Esophagus squamous epithelium (tissue), 5 donors: ENCODE data around the gene AP1S2. TPM values are rescaled to one million over a fixed set of nuclear protein-coding genes. Genes with fewer than 3 reads are reported as not detected.

Experiments used
- DNase-seq: peaks from one replicate; lab custom pipeline; 2025; lab: John Stamatoyannopoulos, UW
- H3K27ac ChIP-seq, 4 donors: fragments of 200-600 bp; sonication (generic); one replicate each; pipeline ENCODE4 v1.5.1; 2016 to 2019; ENCODE audit warnings: mild to moderate bottlenecking in 1 of 4
- H3K27me3 ChIP-seq, 4 donors: fragments of 200-600 bp; sonication (generic); 1 replicate in 3 of 4; 2 replicates in 1 of 4; pipeline versions ENCODE4 v1.5.1 to v1.6.0; 2017 to 2021; ENCODE audit warnings: antibody characterized with exemption in 1 of 4
- H3K36me3 ChIP-seq, 3 donors: fragments of 200-600 bp; sonication (generic); one replicate each; pipeline ENCODE4 v1.5.1; 2016 to 2019
- H3K4me1 ChIP-seq, 3 donors: fragments of 200-600 bp; sonication (generic); one replicate each; pipeline ENCODE4 v1.5.1; 2017 to 2019
- H3K4me3 ChIP-seq, 4 donors: fragments of 200-600 bp; sonication (generic); 1 replicate in 3 of 4; 2 replicates in 1 of 4; pipeline ENCODE4 v1.5.1; 2016 to 2019; ENCODE audit warnings: mild to moderate bottlenecking in 2 of 4, moderate library complexity in 1 of 4
- H3K9me3 ChIP-seq, 3 donors: fragments of 200-600 bp; sonication (generic); one replicate each; pipeline ENCODE4 v1.5.1; 2016 to 2019
- POLR2A ChIP-seq, 4 donors: fragments of 450-650 bp; IDR thresholded peaks; one replicate each; pipeline ENCODE4 v1.6.1; 2017; ENCODE audit warnings: antibody characterized with exemption in 4 of 4, mild to moderate bottlenecking in 4 of 4, moderate library complexity in 3 of 4
- WGBS, 2 donors: methylation state at CpG; one replicate each; pipeline ENCODE4 v1.1.5; 2018; 5-methylcytosine and 5-hydroxymethylcytosine counted together
- intact Hi-C: fragments of 100-400 bp; cut with DNase I; formaldehyde crosslinking; loops from one replicate; pipeline ENCODE4 v1.15.0; 2022
- total RNA-seq, 4 donors: library from RNA; depleted of rRNA; stranded (reverse); fragments of >200 nt; gene quantifications; one replicate each; pipeline ENCODE4 v1.1.0, GENCODE V29; 2016
- TF ChIP-seq, protein P1 (sequence below), 6 experiments: fragments of 450-650 bp in 4 of 6; fragments of 200-600 bp in 2 of 6; sonication (generic) in 2 of 6; IDR thresholded peaks; one replicate each; pipeline ENCODE4 v1.5.1; 2016 to 2019; ENCODE audit warnings: antibody characterized with exemption in 6 of 6, mild to moderate bottlenecking in 4 of 6, moderate library complexity in 4 of 6
- donor health status: DM: yes; HTN: yes; CAD: no.

Gene AP1S2
- total RNA-seq, 4 donors from 2014 or later = 6.0 to 28.5 (median 17.6) TPM

DNA sequence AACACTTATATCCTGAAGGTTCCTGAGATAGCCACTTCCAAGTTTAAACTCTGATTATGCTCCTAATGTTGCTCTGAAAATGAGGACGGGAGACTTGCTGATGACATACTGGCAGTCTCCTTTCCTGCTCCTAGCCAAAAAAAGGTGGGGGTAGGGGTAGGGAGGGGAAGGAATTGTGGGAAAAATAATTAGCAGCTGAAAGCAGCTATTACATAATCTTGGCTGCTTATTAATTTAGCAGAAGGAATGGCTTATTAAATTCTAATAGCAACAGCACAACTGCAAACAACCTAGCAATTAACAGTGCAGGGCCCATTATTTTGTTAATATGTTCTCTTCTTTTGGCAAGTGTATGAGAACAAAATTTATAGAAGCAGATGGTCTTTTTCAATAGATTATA is 2.0 kb upstream of the AP1S2 start:
- intact Hi-C loops = no loop called here
- H3K4me3 ChIP-seq = no peak overlapping the region
- no peak for TF ChIP-seq POLR2A (IDR thresholded peaks at IDR 0.05)
- TF ChIP-seq, protein P1, sequence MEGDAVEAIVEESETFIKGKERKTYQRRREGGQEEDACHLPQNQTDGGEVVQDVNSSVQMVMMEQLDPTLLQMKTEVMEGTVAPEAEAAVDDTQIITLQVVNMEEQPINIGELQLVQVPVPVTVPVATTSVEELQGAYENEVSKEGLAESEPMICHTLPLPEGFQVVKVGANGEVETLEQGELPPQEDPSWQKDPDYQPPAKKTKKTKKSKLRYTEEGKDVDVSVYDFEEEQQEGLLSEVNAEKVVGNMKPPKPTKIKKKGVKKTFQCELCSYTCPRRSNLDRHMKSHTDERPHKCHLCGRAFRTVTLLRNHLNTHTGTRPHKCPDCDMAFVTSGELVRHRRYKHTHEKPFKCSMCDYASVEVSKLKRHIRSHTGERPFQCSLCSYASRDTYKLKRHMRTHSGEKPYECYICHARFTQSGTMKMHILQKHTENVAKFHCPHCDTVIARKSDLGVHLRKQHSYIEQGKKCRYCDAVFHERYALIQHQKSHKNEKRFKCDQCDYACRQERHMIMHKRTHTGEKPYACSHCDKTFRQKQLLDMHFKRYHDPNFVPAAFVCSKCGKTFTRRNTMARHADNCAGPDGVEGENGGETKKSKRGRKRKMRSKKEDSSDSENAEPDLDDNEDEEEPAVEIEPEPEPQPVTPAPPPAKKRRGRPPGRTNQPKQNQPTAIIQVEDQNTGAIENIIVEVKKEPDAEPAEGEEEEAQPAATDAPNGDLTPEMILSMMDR (IDR thresholded peaks at IDR 0.05) = no peak
- H3K27ac ChIP-seq = peak overlapping the region in 3 of 4 donors; percentile 40 to 94 (median 86)
- no peaks in the 10 kb centered on the region for H3K36me3 ChIP-seq
- H3K4me1 ChIP-seq = peaks cover 3 to 17% (median 5%) of the 10 kb centered on the region in 3 donors
- no peak for DNase-seq
- peaks cover 0 to 3% (median 0%) of the 10 kb centered on the region in 4 donors for H3K27me3 ChIP-seq
- 36% methylated on average over 1 of the region's 1 CpG; no CpG with 5 or more reads in 1 of the 2 donors for WGBS, 2 donors
- no peaks in the 10 kb centered on the region for H3K9me3 ChIP-seq

DNA sequence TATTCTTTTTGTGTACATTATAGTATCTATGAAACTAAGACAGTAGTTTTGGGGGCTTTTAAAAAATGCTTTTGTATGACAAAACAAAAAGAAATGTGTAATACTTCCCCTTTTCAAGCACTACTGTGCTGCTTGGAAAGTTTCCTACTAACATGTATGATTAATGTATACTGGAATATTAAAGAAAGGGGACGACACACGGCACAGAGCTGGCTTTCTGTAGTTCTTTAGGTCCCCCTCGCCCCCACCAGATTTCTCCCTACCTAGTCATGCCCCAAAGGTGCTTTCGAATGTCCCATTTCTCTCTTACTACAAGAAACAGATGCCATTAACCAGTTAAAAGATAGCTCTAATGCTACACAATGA is 1.6 kb upstream of the AP1S2 start:
- no peak for DNase-seq
- 5 to 21% methylated on average over 4 of the region's 4 CpGs for WGBS, 2 donors
- peak overlapping the region in 3 of 4 donors; percentile 40 to 94 (median 86) for H3K27ac ChIP-seq

DNA sequence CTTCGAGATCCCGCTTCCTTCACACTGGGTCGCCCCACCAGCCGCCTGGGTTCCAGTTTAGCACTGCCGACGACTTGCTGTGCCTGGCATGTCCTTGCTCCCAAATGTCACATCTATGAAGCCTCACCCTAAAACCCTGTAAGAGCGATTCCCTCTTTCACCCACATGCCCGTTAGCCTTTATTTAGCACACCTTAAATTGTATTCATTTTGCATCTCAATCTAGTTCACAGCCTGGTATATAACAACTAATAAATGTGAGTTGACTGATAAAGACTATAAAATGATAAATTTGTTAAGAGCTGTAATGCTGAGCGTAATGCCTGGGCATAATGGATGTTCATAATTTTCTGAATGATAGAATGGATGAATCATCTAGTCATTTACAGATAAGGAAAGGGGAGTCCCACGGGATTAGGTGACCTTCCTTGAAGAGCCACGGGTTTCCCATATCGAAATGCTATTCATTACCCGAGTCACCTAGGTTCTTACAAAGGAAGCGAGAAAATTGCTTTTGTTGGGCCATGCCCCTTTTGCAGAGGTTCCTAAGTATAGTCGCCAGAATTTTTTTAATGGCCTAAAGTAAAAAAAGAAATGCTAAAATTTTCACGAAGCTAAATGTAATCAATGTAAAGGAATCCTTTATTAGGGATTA is 1.1 kb upstream of the AP1S2 start:
- peaks cover 0 to 3% (median 0%) of the 10 kb centered on the region in 4 donors for H3K27me3 ChIP-seq
- 8 to 10% methylated on average over 12 to 16 of the region's 16 CpGs for WGBS, 2 donors
- H3K27ac ChIP-seq = peak overlapping the region; percentile 82 to 95 (median 90)
- peaks cover 3 to 17% (median 5%) of the 10 kb centered on the region in 3 donors for H3K4me1 ChIP-seq
- no peaks in the 10 kb centered on the region for H3K36me3 ChIP-seq
- H3K4me3 ChIP-seq = peak overlapping the region; percentile 60 to 79 (median 74)
- H3K9me3 ChIP-seq = no peaks in the 10 kb centered on the region
- no peak for DNase-seq
- intact Hi-C loops = no loop called here
- TF ChIP-seq, protein P1 (IDR thresholded peaks at IDR 0.05) = no peak
- TF ChIP-seq POLR2A (IDR thresholded peaks at IDR 0.05) = no peak

More for the DNA sequence above, 1.6 kb upstream of the AP1S2 start:
- intact Hi-C loops = no loop called here
- no peaks in the 10 kb centered on the region for H3K9me3 ChIP-seq
- H3K27me3 ChIP-seq = peaks cover 0 to 3% (median 0%) of the 10 kb centered on the region in 4 donors
- no peak for TF ChIP-seq POLR2A (IDR thresholded peaks at IDR 0.05)
- TF ChIP-seq, protein P1 (IDR thresholded peaks at IDR 0.05) = no peak
- no peaks in the 10 kb centered on the region for H3K36me3 ChIP-seq
- no peak overlapping the region for H3K4me3 ChIP-seq
- peaks cover 3 to 17% (median 5%) of the 10 kb centered on the region in 3 donors for H3K4me1 ChIP-seq

DNA sequence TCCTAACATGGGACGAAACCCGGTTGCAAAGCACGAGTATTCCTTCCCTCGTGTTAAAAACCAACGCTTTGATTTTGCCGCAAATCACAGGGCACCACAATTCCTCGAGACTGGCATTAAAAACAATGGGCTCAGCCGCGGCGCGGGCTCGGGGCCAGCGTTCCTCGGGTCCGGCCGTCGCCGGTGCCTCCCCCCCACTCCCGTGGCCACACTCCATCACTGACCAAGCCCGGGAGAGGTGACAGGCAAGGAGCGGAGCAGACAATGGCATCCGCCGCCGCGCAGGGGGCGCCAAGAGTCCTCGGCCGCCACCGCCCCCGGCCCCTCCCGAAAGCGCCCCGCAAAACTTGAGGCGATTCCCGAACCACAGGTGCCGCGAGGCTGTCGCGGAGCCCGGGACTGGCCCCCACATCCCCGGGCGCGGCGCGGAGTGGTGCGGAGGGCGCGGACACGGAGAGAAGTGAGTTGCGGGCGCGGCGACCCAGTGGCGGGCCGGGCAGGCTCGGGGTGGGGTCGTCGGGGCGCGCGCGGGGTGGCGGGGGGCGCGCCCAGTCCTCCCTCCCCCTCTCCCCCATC is 445 bp downstream of the AP1S2 start:
- intact Hi-C loops = no loop called here
- 0 to 5% methylated on average over 5 to 15 of the region's 65 CpGs for WGBS, 2 donors
- peak overlapping the region; percentile 71 to 95 (median 90) for H3K27ac ChIP-seq
- H3K4me1 ChIP-seq = peaks cover 3 to 17% (median 5%) of the 10 kb centered on the region in 3 donors
- peak overlapping the region; percentile 60 to 79 (median 74) for H3K4me3 ChIP-seq
- DNase-seq = peak; percentile 17
- no peaks in the 10 kb centered on the region for H3K9me3 ChIP-seq
- no peak for TF ChIP-seq POLR2A (IDR thresholded peaks at IDR 0.05)
- TF ChIP-seq, protein P1 (IDR thresholded peaks at IDR 0.05) = peak in 2 of 6 experiments; percentile 4 to 13
- peaks cover 0 to 3% (median 0%) of the 10 kb centered on the region in 4 donors for H3K27me3 ChIP-seq
- H3K36me3 ChIP-seq = no peaks in the 10 kb centered on the region

DNA sequence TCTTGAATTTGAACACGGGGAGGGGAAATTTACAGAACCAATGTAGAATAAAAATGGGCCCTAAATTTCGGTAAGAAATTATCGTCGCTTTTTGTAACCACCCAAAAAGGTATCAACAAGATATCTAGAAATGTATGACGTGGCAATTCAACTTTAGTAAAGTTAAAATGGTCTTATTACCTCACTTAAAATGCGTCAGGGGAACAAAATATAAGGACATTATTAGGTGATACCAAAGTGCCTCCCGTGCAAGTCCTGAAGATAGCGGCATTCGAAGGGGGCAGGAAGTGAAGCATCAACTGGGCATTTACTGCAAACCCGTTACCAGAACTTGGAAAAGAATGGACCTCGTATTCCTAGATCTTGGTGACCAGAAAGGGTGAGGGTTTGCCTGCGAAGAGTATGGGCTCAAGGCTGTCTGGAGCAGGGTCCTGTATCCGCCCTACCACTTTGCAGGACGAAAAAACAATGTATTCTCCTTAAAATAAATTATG is 980 bp downstream of the AP1S2 start:
- intact Hi-C loops = no loop called here
- Histone ChIP-seq H3K36me3 (no peaks in the 10 kb centered on the region), H3K9me3 (no peaks in the 10 kb centered on the region), H3K4me1 (peaks cover 3 to 17% (median 5%) of the 10 kb centered on the region in 3 donors), H3K27me3 (peaks cover 0 to 3% (median 0%) of the 10 kb centered on the region in 4 donors), H3K27ac (peak overlapping the region; percentile 71 to 95 (median 90)), H3K4me3 (peak overlapping the region; percentile 60 to 79 (median 74))
- WGBS, 2 donors = 20 to 27% methylated on average over 13 to 14 of the region's 14 CpGs
- TF ChIP-seq, protein P1 (IDR thresholded peaks at IDR 0.05) = no peak
- no peak for TF ChIP-seq POLR2A (IDR thresholded peaks at IDR 0.05)
- DNase-seq = no peak
